ENCODE measurements around the gene MCMBP.

- TF ChIP-seq, protein P1, sequence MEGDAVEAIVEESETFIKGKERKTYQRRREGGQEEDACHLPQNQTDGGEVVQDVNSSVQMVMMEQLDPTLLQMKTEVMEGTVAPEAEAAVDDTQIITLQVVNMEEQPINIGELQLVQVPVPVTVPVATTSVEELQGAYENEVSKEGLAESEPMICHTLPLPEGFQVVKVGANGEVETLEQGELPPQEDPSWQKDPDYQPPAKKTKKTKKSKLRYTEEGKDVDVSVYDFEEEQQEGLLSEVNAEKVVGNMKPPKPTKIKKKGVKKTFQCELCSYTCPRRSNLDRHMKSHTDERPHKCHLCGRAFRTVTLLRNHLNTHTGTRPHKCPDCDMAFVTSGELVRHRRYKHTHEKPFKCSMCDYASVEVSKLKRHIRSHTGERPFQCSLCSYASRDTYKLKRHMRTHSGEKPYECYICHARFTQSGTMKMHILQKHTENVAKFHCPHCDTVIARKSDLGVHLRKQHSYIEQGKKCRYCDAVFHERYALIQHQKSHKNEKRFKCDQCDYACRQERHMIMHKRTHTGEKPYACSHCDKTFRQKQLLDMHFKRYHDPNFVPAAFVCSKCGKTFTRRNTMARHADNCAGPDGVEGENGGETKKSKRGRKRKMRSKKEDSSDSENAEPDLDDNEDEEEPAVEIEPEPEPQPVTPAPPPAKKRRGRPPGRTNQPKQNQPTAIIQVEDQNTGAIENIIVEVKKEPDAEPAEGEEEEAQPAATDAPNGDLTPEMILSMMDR (optimal IDR thresholded peaks at IDR 0.05 in 1 of 3, IDR thresholded peaks at IDR 0.05 in 1 of 3, conservative IDR thresholded peaks at IDR 0.05 in 1 of 3; ENCODE audit: extremely low read depth in 1 of 3, insufficient read depth in 2 of 3, low read length in 3 of 3), result no peak
- no peak for TF ChIP-seq EZH2 (IDR thresholded peaks at IDR 0.05; ENCODE audit: low read length)
Observed at GRCh38 chr10:119784340-119785067, 88.1 kb downstream of the MCMBP start.
